GM19239 (cell line): ENCODE results near the gene LHFPL6.

Experiments
- DNase-seq: peaks from one replicate; pipeline ENCODE4 v3.0.0; 2011; ENCODE audit warnings: low spot score; ENCODE audit not compliant: insufficient read length
- FAIRE-seq: peaks from 2 replicates; lab custom pipeline; 2011; peaks lifted over from hg19 to GRCh38; lab: Jason Lieb, UNC

Gene LHFPL6

DNA sequence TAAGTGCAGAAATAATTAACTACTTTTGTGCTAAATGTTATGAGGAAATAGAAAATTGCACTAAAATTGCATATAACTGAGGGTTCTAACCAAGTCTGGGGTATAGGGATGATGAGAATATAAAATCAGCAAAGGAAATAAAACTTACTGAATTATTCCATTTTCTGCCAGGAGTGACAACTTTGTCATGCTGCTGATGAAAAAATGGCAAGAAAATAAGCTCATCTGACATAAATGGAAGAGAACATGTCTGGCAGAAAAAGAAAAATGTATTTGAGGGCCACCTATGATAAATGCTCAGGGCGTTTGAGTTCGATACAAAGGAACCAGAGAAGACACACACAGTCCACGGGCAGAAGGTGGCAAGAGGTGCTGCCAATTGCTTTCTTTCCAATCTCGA, 78.2 kb downstream of the LHFPL6 start:
- DNase-seq (no peak), FAIRE-seq (no peak)

DNA sequence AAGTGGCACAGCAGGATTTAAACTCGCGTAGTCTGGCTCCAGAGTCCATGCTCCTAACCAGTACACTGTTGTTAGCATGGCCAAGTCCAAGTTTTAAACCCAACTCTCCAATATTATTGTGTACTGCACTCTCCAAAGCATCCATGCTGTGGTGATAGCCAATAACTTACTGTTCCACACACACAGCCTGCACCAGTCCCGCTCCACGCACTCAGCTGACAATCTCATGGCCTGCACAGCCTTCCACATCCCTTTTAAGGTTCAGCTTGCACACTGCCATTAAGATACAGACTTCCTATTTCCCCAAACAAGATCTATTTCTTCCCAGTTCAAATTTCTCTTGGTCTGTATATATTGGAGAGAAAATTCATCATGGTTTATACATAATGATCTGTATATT, 80.7 kb downstream of the LHFPL6 start:
- FAIRE-seq (no peak), DNase-seq (no peak)

DNA sequence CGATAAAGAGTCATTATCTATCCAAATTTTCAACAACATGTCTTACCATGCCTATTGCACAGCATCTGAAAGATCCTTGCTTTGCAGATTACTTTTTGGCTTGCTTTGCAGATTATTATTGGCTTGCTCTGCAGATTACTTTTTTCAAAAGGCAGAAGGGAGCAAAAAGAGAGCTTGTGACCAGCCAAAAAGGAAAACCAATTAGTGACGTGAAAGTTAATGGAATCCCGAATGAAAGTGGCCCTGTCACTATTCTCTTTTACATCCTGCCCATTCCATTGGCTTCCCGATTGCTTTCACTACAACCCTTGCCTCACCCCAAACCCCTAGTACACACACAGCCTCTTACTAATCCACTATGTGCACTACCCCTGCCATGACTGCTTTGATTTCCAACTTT, 81.3 kb downstream of the LHFPL6 start:
- DNase-seq (no peak), FAIRE-seq (no peak)

DNA sequence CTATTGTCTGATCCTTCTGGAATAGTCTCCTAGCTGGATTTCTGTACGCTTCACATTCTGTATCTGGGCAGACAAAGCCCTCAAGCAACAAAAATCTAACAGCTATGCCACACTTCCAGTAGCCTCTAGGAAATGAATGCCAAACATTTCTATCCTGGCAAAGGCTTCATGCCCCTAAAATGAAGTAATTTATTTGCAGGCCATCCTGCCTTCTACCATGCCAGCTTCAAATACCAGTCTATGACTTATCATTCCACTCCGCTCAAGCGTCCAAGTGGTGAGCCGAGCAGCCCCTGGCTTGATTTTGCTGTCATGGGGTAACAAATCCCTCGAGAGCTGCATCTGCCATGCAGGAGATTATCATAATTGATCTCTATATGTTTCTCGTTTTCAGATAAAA, 86.9 kb downstream of the LHFPL6 start:
- DNase-seq (no peak), FAIRE-seq (no peak)

DNA sequence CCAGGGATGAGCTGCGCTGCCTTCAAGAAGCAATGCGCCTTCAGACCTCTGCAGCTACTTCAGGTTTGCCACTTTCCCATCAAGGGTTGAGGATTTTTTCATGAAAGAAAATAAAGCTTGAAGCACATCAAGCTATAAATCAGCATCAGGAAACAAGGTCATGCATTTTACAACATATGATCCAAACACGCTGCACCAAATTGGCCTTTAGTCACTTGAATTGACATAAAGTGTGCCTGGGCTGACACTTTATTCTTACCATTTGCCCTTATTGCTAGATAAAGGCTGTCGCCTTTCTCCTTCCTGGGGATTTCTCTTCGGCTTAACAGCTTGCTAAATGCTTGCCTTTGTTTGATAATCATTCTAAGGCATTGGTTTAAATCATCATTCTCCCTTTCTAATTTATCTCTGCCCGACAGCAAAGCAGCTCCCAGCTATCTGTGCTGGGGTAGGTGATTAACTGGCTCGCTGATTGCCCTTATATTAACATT, 87.7 kb downstream of the LHFPL6 start:
- DNase-seq (no peak), FAIRE-seq (no peak)

DNA sequence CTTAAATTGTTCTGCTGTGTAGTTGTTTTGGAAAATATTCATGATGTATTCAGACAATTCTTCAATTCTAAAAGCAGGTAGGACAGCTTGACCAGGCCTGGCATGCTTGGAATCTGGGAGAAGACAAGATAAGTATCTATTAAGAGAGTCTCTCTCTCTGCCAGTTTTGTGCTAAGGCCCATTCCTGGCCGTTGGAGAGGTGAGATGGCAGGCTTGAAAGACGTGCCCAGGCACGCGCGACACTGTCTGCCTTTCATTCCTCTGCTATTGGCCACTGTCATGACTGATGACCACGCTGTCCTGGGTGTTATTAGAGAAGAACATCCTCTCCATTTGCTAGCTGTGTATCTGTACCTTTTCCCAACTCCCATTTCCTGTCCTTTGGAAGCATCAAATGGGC, 90.3 kb downstream of the LHFPL6 start:
- FAIRE-seq (no peak), DNase-seq (no peak)

DNA sequence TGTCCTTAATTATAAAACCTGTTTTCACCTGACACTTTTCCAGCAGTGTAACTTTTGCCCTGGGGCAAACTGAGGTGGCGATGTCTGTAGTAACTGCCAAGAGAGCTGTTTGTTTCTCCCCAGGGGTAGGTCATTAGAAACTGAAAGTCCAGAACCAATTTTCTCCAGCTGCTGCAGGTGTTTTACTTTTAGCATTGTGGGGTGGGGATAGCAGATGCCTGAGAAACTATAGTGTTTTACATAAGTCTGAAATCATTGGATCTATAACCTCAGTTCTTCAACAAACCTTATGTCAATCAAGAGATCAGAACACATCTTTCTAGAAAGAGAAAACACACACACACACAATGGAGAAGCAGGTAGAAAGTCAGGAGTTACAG, 92.7 kb downstream of the LHFPL6 start:
- DNase-seq (peak; percentile 28), FAIRE-seq (peak; percentile 70)

DNA sequence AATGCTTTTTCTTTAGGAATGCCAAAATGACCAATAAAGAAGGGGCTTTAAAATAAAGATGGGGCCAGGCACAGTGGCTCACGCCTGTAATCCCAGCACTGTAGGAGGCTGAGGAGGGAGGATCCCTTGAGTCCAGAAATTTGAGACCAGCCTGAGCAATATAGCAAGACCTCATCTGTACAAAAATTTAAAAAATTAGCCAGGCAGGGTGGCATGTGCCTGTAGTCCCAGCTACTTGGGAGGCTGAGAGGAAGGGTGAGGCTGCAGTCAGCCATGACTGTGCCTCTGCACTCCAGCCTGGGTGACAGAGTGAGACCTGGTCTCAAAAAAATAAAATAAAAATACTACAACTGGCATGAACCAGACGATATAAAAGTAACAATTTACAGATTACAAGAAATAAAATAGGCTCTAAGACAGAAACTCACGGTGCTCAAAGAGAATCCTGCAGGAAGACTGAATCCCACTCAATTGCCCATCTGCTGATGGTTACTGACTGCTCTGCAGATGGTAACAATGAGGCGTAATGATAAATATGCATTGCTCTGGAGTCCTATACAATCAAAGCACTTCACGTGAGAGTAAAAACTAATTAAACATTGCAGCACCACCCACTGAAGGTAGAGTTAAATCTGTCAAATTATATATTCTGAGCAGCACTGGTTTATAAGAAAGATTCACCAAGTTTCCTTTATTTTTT, 93.2 kb downstream of the LHFPL6 start:
- DNase-seq (no peak), FAIRE-seq (no peak)

DNA sequence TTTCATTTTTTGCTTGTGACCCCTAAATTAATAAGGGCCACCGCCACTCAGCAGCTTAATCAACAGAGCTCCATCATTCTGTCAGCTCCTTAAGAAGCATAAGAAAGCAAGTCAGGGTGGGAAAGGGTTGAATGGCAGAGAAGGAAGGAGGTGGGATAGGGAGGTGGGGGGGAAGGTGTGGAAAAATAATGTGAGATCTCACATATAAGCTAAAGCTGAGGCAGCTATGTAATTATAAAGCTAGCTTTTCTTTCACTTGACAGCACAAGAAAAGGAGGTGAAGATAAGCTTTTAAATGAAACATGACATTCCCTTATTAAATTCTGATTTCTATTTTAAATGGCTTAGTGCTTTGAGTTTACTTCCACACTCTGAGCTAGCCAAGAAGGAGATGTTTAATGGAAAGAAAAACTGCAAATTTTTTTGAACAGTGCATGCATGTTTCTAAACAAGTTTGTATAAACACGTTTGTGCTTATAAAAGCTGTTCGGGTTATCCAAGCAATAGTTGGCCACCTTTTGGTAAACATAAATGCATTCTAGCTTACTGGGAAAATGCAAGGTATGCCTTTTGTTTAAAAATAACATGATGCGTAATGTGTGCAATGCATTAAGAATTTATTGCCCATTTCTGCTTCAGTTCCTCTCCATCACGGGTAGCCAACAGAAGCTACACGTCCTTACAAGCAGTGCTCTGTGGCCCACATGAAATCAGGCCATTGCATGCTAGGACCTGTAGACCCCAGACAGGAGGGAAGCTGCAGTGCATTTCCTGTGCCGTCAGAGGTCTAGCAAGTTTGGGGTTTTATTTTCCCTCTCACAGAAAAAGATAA, 96.2 kb downstream of the LHFPL6 start:
- no peak for DNase-seq
- peak; percentile 8 for FAIRE-seq

DNA sequence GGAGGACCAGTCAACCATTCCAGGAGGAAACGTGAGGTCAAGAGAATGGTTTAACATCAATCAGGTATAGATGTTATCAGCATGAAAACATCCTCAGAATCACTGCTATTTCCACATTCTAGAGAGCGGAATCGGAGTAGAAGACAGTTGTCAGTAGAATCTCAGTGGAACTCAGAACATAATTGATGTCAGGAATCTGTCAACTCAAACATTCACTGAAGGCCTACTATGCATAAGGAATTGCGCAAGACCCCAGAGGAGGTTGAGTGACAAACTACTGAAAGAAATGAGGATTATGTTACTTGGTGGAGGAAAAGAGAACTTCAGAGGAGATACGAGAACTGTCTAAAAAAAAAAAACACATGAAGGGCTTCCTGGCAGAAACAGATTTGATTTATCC, 97.8 kb downstream of the LHFPL6 start:
- no peak for DNase-seq
- FAIRE-seq: no peak

DNA sequence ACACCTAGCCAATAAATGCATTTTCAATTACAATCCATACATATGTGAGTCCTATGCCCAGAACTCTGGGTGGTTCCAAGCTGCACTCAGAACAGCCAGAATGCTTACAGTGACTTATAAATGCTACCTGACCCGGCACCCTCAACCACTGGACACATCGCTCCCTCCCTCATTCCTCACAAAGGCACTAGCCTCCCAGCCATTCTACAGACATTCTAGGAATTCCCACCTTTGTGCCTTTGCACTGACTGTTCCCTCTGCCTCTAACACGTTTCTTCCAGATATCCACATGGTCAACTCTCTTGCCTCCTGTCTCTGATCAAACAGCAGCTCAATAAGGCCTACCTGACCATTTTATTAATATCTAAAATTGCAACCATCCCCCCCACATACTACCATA, 99.9 kb downstream of the LHFPL6 start:
- DNase-seq: no peak
- FAIRE-seq: no peak

DNA sequence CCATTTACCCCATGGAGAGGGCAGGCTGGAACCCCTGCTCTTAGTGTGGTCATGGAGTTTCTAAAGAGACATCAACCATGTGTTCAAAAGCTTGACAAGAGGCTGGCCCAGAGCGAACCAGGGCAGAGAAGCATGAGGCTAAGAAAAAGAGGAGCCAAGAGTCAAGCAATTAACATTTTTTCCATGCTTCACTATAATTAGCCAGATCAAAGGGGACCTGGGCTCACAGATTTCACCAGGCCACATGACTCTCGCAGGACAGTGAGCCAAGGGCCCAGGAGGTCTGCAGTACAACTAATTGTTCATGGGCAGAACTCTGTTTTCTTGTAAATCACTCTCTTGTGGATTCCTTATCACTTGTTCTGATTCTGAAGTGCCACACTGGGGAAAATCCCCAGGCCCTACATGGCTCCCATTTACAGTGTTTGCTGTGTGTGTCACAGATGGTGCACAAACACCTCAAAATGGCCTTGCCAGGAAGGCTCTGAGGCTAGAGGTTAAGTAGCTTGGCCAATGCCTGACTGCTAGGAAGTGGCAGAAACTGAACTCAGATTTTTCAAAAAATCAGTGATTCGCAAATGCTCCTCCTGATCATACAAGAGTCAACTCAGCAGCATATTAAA, 101.2 kb downstream of the LHFPL6 start:
- DNase-seq: no peak
- no peak for FAIRE-seq

DNA sequence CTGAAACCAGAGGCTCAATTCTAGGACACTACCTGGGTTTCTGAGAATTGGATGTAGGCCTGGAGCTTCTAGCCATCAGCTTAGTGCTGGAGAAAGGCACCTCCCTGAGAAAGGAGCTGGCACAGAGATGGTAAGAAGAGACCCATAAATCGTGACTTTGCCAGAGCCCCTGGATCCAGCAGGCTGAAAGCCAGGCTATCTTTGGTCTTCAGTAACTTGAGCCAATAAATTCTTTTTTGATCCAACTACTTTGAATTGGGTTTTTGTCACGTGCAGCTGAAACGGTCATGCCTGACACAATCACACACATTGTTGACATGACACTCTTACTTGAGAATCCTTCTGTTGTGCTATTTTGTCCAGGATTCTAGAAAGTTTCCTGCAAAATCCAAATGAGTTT, 103.4 kb downstream of the LHFPL6 start:
- DNase-seq: no peak
- FAIRE-seq: no peak

DNA sequence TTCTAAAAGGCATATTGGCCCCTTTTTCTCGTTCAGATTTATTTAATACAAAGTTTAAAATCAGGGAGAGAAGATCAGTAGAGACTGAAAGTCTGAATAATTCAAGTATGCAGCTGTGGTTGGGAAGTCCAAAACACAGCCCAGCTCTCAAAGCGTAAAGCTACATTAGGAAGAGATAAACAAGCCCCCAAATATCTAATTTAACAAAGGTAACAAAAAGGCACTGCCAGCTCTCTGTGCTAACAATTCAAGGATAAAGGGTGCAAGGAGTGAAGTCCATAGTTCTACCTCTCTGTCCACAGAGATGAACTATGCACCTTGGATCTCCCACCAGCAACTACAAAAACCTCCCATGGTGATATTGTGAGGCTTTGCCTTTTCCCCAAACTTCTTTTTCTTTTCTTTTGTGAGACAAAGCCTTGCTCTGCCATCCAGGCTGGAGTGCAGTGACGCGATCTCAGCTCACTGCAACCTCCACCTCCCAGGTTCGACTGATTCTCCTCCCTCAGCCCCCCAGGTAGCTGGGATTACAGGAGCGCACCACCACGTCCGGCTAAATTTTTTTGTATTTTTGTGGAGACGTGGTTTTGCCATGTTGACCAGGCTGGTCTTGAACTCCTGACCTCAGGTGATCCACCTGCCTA, 104.4 kb downstream of the LHFPL6 start:
- FAIRE-seq (no peak), DNase-seq (no peak)

DNA sequence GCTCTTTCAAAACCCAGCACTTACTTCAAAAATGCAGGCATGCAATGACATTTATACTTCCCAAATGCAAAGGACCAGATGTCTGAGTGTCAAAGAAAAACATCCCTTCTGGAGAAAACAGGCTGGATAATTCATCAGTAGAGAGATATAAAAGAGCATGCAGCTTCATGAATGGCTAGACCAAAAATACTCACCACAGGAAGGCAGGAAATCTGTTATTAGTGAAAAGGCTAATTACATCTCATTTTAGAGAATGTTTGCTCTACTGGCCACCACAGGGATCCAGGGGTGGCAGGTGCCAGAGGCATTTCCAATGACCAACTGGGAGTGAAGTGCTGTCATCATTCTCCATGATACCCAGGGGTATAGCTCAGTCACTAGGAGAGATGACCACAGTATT, 106.5 kb downstream of the LHFPL6 start:
- DNase-seq (no peak), FAIRE-seq (no peak)

DNA sequence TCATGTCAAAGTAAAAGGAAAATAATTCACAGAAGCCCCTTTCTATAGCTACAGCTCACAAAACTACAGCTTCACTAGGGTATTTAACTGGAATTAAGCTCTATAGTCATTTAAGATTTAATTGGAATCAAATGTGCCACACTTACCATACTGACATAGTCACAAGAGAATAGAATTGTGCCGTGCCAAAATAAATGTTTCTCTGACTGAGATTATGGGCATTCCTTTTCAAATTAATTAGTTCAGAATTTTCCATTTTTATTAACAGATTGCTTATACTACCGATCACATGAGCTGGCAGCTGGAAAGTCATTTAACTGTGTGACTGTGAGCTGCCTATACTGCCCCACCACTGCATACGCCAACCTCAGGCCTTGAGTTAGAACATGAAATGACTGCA, 108.4 kb downstream of the LHFPL6 start:
- DNase-seq: no peak
- no peak for FAIRE-seq

DNA sequence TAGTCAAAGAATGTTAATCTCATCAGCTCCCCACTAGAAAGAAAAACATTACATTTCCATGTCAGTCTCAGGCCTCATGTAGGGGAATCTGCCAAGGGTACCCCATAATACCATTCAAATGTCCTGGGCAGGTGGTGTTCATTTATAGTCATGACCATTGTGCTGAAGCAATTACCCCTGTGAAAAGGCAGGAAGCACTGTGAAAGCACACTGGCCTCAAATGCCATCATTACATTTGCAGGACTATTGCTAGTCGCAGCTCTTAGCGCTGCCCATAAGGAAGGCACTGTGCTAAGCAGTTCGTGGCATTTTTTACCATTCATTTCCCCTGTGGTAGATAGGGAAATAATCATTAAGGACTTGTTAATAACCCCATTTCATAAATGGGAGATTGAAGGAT, 109.0 kb downstream of the LHFPL6 start:
- FAIRE-seq: no peak

DNA sequence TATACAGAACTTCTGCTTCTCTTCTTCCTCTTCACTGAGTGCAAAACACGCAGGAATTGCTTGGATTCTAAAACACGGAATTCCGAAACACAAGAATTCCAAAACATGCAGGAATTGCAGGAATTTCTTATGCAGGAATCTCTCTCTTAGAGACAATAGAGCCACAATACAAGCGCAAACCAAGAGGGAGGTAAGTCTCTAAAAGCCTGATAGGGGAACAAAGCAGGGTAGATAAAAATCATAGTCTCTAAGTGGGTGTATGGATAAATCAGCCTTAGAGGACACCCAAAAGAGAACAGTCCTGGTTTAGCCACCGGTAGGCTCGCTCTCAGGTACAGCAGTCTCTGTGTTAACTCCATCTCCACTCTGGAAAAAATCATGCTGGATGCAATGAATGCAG, 112.9 kb downstream of the LHFPL6 start:
- DNase-seq (no peak), FAIRE-seq (no peak)

More for the DNA sequence above, 109.0 kb downstream of the LHFPL6 start:
- no peak for DNase-seq

DNA sequence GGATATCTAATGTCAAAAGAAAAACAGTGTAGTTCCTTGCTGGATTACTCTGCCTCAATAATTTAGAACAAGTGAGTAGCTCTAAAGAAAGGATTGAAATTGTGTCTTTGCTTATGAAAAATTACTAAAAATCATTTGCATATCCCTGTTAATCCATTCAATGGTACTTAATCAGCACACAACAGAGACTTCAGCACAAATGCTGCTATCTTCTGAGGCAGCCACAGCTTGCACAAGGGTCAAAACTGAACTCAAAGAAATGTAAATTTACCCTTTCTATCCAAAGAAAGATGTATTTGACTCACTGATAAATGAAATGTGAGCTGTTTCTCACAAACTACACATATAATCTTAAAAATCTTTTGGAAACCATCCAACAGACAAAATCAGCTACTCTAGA, 116.2 kb downstream of the LHFPL6 start:
- no peak for FAIRE-seq

DNA sequence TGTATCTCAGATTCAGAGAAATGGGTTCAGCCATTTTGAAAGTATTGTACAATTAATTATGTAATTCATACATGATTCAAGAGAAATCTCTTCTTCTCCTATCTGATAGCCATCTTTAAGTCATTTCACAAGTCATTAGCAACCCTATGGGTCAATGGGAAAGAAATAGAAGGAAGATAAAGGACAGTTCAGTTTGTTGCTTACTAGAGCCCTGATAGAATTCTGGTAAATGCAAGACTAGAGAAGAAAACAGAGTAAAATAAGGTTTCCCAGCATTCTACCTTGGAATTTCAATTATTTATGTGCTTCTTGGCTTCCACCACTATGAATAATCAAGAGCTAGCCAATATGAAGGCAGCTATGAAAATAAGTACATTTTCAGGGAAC, 117.7 kb downstream of the LHFPL6 start:
- FAIRE-seq (no peak), DNase-seq (no peak)

More for the DNA sequence above, 116.2 kb downstream of the LHFPL6 start:
- no peak for DNase-seq
